Smooth muscle cell (in vitro differentiated cells): ENCODE results near the gene PIP4K2A. TPM values are rescaled to one million over a fixed set of nuclear protein-coding genes. Genes with fewer than 3 reads are reported as not detected.

ENCODE experiments used
- DNase-seq: peaks from one replicate; lab custom pipeline; 2025; ENCODE audit not compliant: unreplicated experiment; lab: John Stamatoyannopoulos, UW
- H2AFZ ChIP-seq: fragments of 200-600 bp; sonication (generic); 2 replicates; pipeline ENCODE4 v1.6.0; 2016; ENCODE audit warnings: antibody characterized with exemption, low read depth, mild to moderate bottlenecking
- H3F3A ChIP-seq: fragments of 200-600 bp; sonication (generic); 2 replicates; pipeline ENCODE4 v1.6.0; 2017; ENCODE audit warnings: antibody characterized with exemption, low read depth
- H3K27ac ChIP-seq: fragments of 200-600 bp; sonication (generic); 2 replicates; pipeline ENCODE4 v1.5.1; 2016; ENCODE audit warnings: low read depth, mild to moderate bottlenecking
- H3K27me3 ChIP-seq: fragments of 200-600 bp; sonication (generic); 2 replicates; pipeline ENCODE4 v1.6.1; 2016; ENCODE audit warnings: low read depth, mild to moderate bottlenecking
- H3K36me3 ChIP-seq: fragments of 200-600 bp; sonication (generic); 2 replicates; pipeline ENCODE4 v1.5.1; 2016; ENCODE audit warnings: low read depth
- H3K4me1 ChIP-seq: fragments of 200-600 bp; sonication (generic); 2 replicates; pipeline ENCODE4 v1.5.1; 2016; ENCODE audit warnings: low read depth
- H3K4me2 ChIP-seq: fragments of 200-600 bp; sonication (generic); 2 replicates; pipeline ENCODE4 v1.6.0; 2016; ENCODE audit warnings: mild to moderate bottlenecking
- H3K4me3 ChIP-seq: fragments of 200-600 bp; sonication (generic); 2 replicates; pipeline ENCODE4 v1.5.1; 2016; ENCODE audit warnings: mild to moderate bottlenecking
- H3K79me2 ChIP-seq: fragments of 200-600 bp; sonication (generic); 2 replicates; pipeline ENCODE4 v1.6.0; 2016; ENCODE audit warnings: low read depth, mild to moderate bottlenecking
- H3K9ac ChIP-seq: fragments of 200-600 bp; sonication (generic); 2 replicates; pipeline ENCODE4 v1.6.0; 2016; ENCODE audit warnings: low read depth
- H3K9me3 ChIP-seq: fragments of 200-600 bp; sonication (generic); replicated peaks from 2 replicates; pipeline ENCODE4 v1.5.1; 2016; ENCODE audit warnings: low read depth
- H4K20me1 ChIP-seq: fragments of 200-600 bp; sonication (generic); 2 replicates; pipeline ENCODE4 v1.6.0; 2016; ENCODE audit warnings: low read depth
- CTCF ChIP-seq: fragments of 200-600 bp; sonication (generic); IDR thresholded peaks from 2 replicates; pipeline ENCODE4 v1.5.1; 2017; ENCODE audit warnings: borderline replicate concordance, mild to moderate bottlenecking, antibody characterized with exemption; ENCODE audit not compliant: insufficient read depth, poor library complexity, severe bottlenecking
- WGBS: methylation state at CpG from one replicate; pipeline ENCODE4 v1.1.7; 2016; ENCODE audit warnings: low lambda C conversion rate; 5-methylcytosine and 5-hydroxymethylcytosine counted together
- polyA plus RNA-seq: library from polyadenylated mRNA; unstranded; fragments of >200 nt; fragmentation: Nextera tagmentation; extraction: Ambion mirVana; gene quantifications from 2 replicates; pipeline ENCODE4 v1.2.1, GENCODE V29; 2016
- total RNA-seq: library from RNA; depleted of rRNA; stranded (reverse); fragments of >200 nt; gene quantifications from 2 replicates; pipeline ENCODE4 v1.2.3, GENCODE V29; 2014

The PIP4K2A gene
- total and polyA plus RNA-seq, 2 experiments from 2014 or later = 7.5 to 8.9 TPM

GRCh38 chr10:22615819-22616499 lies 98.4 kb downstream of the PIP4K2A start:
- H3K36me3 ChIP-seq = no peaks in the 10 kb centered on the region
- peaks cover 20% of the 10 kb centered on the region for H3F3A ChIP-seq
- 38% methylated on average over 11 of the region's 11 CpGs for WGBS
- peaks cover 25% of the 10 kb centered on the region for H3K4me1 ChIP-seq
- H3K9me3 ChIP-seq = no peaks in the 10 kb centered on the region
- peak overlapping the region; percentile 36 for H3K4me3 ChIP-seq
- peak overlapping the region; percentile 62 for H3K4me2 ChIP-seq
- no peaks in the 10 kb centered on the region for H3K27me3 ChIP-seq
- H3K27ac ChIP-seq = no peak overlapping the region
- no peak for TF ChIP-seq CTCF
- no peaks in the 10 kb centered on the region for H4K20me1 ChIP-seq
- H2AFZ ChIP-seq = no peak overlapping the region
- DNase-seq = no peak
- peaks cover 15% of the 10 kb centered on the region for H3K79me2 ChIP-seq
- no peak overlapping the region for H3K9ac ChIP-seq

- no peak overlapping the region for H3K4me2 ChIP-seq
- TF ChIP-seq CTCF = no peak
- no peak overlapping the region for H3K27ac ChIP-seq
- H2AFZ ChIP-seq = no peak overlapping the region
- no peaks in the 10 kb centered on the region for H3K27me3 ChIP-seq
- WGBS = 96% methylated on average over 2 of the region's 2 CpGs
- no peaks in the 10 kb centered on the region for H4K20me1 ChIP-seq
- no peak overlapping the region for H3K4me3 ChIP-seq
- no peaks in the 10 kb centered on the region for H3K9me3 ChIP-seq
- H3K9ac ChIP-seq = no peak overlapping the region
- no peaks in the 10 kb centered on the region for H3K36me3 ChIP-seq
- H3F3A ChIP-seq = peaks cover 20% of the 10 kb centered on the region
- peaks cover 25% of the 10 kb centered on the region for H3K4me1 ChIP-seq
- no peak for DNase-seq
- peaks cover 15% of the 10 kb centered on the region for H3K79me2 ChIP-seq
Measured at GRCh38 chr10:22615101-22615500, 99.3 kb downstream of the PIP4K2A start.

GRCh38 chr10:22613011-22613410 lies 101.4 kb downstream of the PIP4K2A start:
- H3K4me2 ChIP-seq = no peak overlapping the region
- H2AFZ ChIP-seq = no peak overlapping the region
- WGBS = 72% methylated on average over 6 of the region's 6 CpGs
- H3K79me2 ChIP-seq = peaks cover 15% of the 10 kb centered on the region
- H3K9me3 ChIP-seq = no peaks in the 10 kb centered on the region
- no peaks in the 10 kb centered on the region for H4K20me1 ChIP-seq
- no peak overlapping the region for H3K4me3 ChIP-seq
- TF ChIP-seq CTCF = no peak
- H3K27me3 ChIP-seq = no peaks in the 10 kb centered on the region
- H3K9ac ChIP-seq = no peak overlapping the region
- H3K4me1 ChIP-seq = peaks cover 14% of the 10 kb centered on the region
- no peak overlapping the region for H3K27ac ChIP-seq
- H3F3A ChIP-seq = peaks cover 14% of the 10 kb centered on the region
- no peaks in the 10 kb centered on the region for H3K36me3 ChIP-seq
- DNase-seq = no peak

GRCh38 chr10:22612318-22612717 lies 102.1 kb downstream of the PIP4K2A start:
- TF ChIP-seq CTCF = no peak
- peaks cover 7% of the 10 kb centered on the region for H3K4me1 ChIP-seq
- H4K20me1 ChIP-seq = no peaks in the 10 kb centered on the region
- H3K36me3 ChIP-seq = no peaks in the 10 kb centered on the region
- peaks cover 15% of the 10 kb centered on the region for H3K79me2 ChIP-seq
- 86% methylated on average over 10 of the region's 10 CpGs for WGBS
- no peak overlapping the region for H3K9ac ChIP-seq
- no peak overlapping the region for H2AFZ ChIP-seq
- H3K27ac ChIP-seq = no peak overlapping the region
- peaks cover 12% of the 10 kb centered on the region for H3F3A ChIP-seq
- H3K9me3 ChIP-seq = no peaks in the 10 kb centered on the region
- H3K27me3 ChIP-seq = no peaks in the 10 kb centered on the region
- no peak for DNase-seq
- no peak overlapping the region for H3K4me2 ChIP-seq
- H3K4me3 ChIP-seq = no peak overlapping the region
